HG03060 (cell line): Measurements from ENCODE around the gene SRSF7.
"Not testable (repeated sequence)": the region's sequence is repeated elsewhere in the genome, so short reads cannot be mapped to it uniquely, and the experiment has no call there.

ENCODE experiments used
- ATAC-seq: cut with Tn5 transposase; IDR thresholded peaks from one replicate; pipeline ENCODE4 v1.9.1; 2021; ENCODE audit warnings: low read depth, moderate number of reproducible peaks; ENCODE audit not compliant: unreplicated experiment

The SRSF7 gene

GRCh38 chr2:38754506-38754905 is 3.3 kb upstream of the SRSF7 start:
- ATAC-seq = no peak

DNA sequence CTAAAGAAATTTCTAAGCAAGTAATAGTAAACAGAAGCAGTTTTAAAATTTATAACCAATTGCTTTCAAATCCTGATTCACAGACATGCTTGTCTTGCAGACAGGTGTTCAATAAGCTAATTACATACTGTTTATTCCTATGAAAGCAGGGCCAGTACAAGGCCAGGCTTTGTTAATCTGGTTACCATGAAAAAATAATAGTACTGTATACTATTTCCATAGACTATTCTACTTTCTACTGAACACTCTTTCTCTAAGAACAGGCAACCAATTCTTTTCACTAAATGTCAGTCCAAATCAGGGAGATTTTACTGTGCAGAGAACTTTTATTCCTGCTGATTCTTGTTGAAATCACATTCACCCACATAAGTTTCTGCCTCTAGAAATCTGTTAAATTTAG is 2.9 kb upstream of the SRSF7 start:
- ATAC-seq = no peak

GRCh38 chr2:38751596-38752410 is 642 bp upstream of the SRSF7 start:
- ATAC-seq = no peak

GRCh38 chr2:38750011-38750890 is 910 bp downstream of the SRSF7 start:
- no peak for ATAC-seq

GRCh38 chr2:38748943-38749804 is 2.0 kb downstream of the SRSF7 start:
- no peak for ATAC-seq

GRCh38 chr2:38748391-38748790 is 2.8 kb downstream of the SRSF7 start:
- ATAC-seq = no peak

DNA sequence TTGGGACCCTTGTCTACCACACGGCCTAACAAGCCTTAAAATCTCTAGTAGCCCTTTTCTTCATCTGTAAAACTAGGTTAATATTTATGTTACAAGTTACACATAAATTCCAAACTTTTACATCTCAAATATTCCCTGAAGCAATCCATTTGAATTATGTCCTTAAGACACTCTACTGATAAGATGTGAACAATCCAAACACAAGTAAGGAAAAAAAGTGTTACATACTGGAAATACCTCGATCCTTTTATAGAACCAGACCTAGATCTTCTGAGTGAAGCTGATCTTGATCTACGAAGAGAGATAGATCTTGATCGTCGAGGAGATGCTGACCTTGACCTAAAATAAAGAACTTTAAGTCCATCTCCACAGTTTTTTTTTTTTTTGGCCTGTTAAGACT is 3.3 kb downstream of the SRSF7 start:
- no peak for ATAC-seq

DNA sequence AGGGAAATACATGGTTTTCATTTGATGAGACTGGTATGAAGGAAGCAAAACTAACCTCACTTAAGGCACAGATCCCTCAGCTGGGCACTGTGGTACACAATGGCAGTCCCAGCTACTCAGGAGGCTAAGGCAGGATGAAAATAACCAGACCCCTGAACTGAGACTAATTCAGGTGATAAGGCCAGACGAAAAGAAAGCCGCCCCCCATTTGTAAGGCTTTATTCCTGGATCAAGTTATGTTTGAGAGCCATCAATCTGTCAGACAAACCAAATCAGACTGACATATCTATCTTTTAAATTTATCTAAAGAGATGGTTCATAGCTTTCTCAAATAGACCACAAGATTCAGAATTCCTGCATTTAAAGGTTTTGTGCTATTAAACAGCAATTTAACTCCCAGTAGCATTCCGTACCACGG is 4.1 kb downstream of the SRSF7 start:
- ATAC-seq = no peak

DNA sequence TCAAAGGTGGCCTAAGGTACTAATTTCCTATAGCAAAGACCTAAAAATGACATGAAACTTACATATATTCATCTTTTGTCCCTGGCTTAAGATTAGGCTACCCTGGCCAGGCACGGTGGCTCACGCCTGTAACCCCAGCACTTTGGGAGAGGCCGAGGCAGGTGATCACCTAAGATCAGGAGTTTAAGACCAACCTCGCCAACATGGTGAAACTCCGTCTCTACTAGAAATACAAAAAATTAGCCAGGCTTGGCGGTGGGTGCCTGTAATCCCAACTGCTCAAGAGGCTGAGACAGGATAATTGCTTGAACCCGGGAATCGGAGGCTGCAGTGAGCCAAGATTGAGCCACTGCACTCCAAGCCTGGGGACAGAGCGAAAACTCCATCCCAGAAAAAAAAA is 5.9 kb downstream of the SRSF7 start:
- ATAC-seq = no peak

GRCh38 chr2:38744399-38744780 is 6.8 kb downstream of the SRSF7 start:
- ATAC-seq = no peak

DNA sequence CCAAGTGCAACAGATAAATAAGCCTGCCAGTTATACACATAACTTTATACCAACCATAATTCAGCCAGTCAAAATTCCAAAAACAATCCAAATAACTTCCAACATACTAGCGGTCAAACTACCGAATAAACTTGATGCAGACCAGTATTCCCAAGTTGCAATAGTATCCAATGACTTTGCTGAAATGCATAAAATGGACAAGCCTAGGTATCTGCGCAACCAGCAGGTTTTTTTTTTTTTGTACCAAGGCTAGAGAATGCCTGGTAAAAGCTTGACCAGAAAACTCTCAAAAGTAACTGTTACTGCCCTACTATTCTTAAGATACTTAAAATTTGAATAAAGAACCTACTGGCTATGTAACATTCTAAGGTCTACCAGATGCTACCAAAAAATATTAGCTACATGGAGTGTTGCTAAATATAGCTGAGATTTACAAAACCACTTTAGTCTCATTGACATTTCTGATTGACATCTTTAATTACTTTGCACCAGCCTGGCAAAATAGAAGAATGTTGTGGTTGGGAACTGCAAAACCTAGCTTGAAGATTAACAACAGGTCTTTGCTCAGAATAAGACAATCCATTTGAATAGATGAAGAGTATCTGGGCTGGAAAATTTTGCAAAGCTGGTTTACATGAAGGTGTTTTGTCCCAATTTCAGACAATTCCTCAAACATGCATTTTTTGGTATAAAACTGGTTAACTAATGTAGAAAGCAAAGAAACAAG is 7.3 kb downstream of the SRSF7 start:
- no peak for ATAC-seq

GRCh38 chr2:38742797-38743559 is 8.2 kb downstream of the SRSF7 start:
- no peak for ATAC-seq

- no peak for ATAC-seq
Observed at GRCh38 chr2:38740851-38741731, 10.1 kb downstream of the SRSF7 start.

DNA sequence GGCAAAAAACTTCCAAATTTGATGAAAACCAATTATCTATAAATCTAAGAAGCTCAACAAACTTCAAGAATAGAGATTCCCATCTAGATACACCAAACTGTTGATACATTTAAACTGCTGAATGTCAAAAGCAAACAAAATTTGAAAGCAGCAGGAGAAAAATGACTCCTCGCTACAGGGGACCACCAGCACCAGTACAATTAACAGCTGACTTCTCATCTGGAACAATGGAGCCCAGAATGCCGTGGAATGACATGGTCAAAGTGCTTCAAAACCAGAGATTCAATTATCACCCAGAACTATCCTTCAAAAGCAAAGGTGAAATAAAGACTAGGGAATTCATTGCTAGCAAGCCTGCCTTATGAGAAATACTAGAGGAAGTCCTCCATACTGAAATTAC is 11.6 kb downstream of the SRSF7 start:
- ATAC-seq = no peak

GRCh38 chr2:38737925-38738324 is 13.2 kb downstream of the SRSF7 start:
- no peak for ATAC-seq

DNA sequence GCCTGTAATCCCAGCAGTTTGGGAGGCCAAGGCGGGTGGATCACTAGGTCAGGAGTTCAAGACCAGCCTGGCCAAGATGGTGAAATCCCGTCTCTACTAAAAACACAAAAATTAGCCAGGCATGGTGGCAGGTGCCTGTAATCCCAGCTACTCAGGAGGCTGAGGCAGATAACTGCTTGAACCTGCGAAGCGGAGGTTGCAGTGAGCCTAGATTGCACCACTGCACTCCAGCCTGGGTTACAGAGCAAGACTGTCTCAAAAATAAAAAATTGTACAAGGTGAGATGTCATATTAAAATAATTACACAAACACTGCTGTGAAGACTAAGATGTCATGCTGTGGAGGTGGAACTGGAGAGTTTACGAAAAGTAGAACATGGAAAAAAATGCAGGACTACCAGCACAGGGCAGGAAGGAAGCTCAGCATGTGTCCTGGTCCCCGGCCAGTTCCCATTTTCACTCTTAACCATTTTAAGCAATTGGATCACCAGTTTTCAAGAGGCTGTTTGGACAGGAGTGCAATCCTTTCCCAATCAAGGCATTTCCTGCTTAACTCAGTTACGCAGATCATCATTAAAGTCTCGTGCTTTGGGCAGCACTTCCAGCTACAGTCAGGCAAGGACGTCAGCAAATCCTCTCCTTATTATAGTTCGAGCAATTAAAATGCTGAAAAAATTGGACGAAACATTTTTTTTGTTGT is 14.0 kb downstream of the SRSF7 start:
- not testable (repeated sequence) for ATAC-seq

DNA sequence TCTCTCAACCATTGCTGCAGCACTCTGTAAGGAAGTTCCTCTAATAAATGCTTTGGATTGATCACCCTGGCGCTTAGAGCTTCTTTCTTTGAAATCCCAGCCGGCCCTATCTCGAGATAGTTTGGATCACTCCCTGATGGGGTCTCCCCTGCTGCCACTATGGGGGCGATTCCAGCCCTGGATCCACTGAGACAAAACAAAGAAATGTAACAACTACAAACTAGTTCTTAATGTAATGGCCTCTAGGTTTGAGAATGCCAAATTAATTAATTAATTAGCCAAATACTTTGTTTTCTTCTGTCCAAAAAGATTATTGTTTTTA is 15.2 kb downstream of the SRSF7 start:
- no peak for ATAC-seq
